ENCODE data around the gene DDR2. TPM values are rescaled to one million over a fixed set of nuclear protein-coding genes. Genes with fewer than 3 reads are reported as not detected.
"Not testable (repeated sequence)": the region's sequence is repeated elsewhere in the genome, so short reads cannot be mapped to it uniquely, and the experiment has no call there.

Gene DDR2
- total and polyA plus RNA-seq, 5 donors, result 12.8 to 82.1 (median 62.8) TPM

GRCh38 chr1:162774007-162774406 is 141.7 kb downstream of the DDR2 start:
- H3K27ac ChIP-seq (ENCODE audit: low read length), result no peak overlapping the region
- intact Hi-C loops (cut with DNase I), result no loop called here
- ATAC-seq (no peak), DNase-seq (no peak)
- H3K27me3 ChIP-seq (ENCODE audit: control insufficient read depth, insufficient read depth), result no peaks in the 10 kb centered on the region
- peaks cover 6% of the 10 kb centered on the region for H3K4me1 ChIP-seq (ENCODE audit: control insufficient read depth, insufficient read depth, low read length)
- H3K4me3 ChIP-seq (ENCODE audit: low read length), result no peak overlapping the region
- no peaks in the 10 kb centered on the region for H3K9me3 ChIP-seq (ENCODE audit: control insufficient read depth, low read length)

DNA sequence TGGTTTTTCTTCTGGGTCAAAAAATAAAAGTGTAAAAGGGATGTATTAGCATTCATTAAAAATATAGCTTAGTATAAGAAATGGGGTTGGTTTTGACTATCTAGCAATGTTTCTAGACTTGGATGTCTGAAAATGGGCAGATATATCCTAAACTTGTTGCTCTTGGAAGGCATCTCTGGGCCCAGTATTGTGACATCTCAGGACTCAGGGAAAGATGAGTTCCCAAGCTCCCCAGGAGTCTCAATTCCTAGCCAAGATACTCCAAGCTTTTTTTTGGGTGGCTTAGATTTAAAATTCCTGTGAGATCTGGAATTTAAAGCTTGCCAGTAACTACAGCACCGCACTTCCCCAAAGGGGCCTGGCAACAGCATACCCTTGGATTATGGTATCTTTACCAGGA is 146.8 kb downstream of the DDR2 start:
- Histone ChIP-seq H3K4me1 (ENCODE audit: control insufficient read depth, insufficient read depth, low read length) (peaks cover 3% of the 10 kb centered on the region), H3K27ac (ENCODE audit: low read length) (no peak overlapping the region), H3K9me3 (ENCODE audit: control insufficient read depth, low read length) (no peaks in the 10 kb centered on the region), H3K27me3 (ENCODE audit: control insufficient read depth, insufficient read depth) (no peaks in the 10 kb centered on the region), H3K4me3 (ENCODE audit: low read length) (no peak overlapping the region)
- intact Hi-C loops (cut with DNase I), result no loop called here
- DNase-seq (no peak), ATAC-seq (peak in 1 of 2 donors; percentile 45)
- 73% methylated on average over 1 of the region's 1 CpG for WGBS

DNA sequence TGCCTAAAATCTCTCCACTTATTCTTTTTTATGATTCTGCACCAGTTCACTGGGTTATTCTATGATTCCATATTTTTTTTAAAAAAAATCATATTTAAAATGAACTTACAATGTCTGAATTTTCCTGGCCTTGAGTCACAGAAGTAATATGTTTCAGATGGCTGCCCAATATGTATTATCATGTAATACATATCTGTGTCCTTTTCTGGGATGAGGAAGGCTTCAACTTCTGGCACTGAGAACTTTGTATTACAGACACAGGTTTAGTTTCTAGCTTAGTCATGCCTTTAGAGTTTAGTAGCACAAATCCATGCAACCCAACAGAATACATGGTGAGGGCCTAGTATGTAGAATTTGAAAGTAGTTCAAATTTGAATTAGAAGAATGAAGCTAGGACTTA is 150.4 kb downstream of the DDR2 start:
- intact Hi-C loops (cut with DNase I), result loop anchor here in 1 of 4 donors (10.0 kb wide), 1 partner anchor 168 kb away; no protein-coding TSS in a partner anchor
- H3K4me1 ChIP-seq (ENCODE audit: control insufficient read depth, insufficient read depth, low read length), result peaks cover 3% of the 10 kb centered on the region
- no peaks in the 10 kb centered on the region for H3K27me3 ChIP-seq (ENCODE audit: control insufficient read depth, insufficient read depth)
- H3K9me3 ChIP-seq (ENCODE audit: control insufficient read depth, low read length), result no peaks in the 10 kb centered on the region
- ATAC-seq (no peak), DNase-seq (no peak)
- no peak overlapping the region for H3K27ac ChIP-seq (ENCODE audit: low read length)
- H3K4me3 ChIP-seq (ENCODE audit: low read length), result no peak overlapping the region

GRCh38 chr1:162784926-162785325 is 152.7 kb downstream of the DDR2 start:
- intact Hi-C loops (cut with DNase I), result loop anchor here in 1 of 4 donors (10.0 kb wide), 1 partner anchor 170 kb away; no protein-coding TSS in a partner anchor
- not testable (repeated sequence) for H3K27ac ChIP-seq (ENCODE audit: low read length); H3K9me3 ChIP-seq (ENCODE audit: control insufficient read depth, low read length); DNase-seq; H3K4me3 ChIP-seq (ENCODE audit: low read length); ATAC-seq; H3K27me3 ChIP-seq (ENCODE audit: control insufficient read depth, insufficient read depth); H3K4me1 ChIP-seq (ENCODE audit: control insufficient read depth, insufficient read depth, low read length)
- WGBS, result 100% methylated on average over 1 of the region's 1 CpG

DNA sequence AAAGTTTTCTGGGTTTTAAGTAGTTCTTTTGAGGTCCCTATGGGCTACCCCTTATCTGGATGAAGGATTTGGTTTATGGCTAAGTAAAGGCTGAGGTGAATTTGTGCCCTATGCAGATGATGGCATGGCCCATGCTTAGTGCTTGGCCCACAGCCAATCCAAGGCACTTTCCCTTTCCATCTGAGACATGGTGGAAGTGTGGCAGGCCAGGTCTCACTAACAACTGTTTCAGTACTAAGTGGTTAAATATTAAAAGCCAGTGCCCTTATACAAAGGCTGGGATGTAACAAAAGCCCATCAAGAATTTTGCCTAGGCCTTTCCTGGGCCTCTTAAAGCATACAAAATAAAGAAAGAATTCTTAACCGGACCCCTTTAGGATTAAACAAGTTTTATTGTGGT is 156.5 kb downstream of the DDR2 start:
- H3K4me3 ChIP-seq (ENCODE audit: low read length); H3K27me3 ChIP-seq (ENCODE audit: control insufficient read depth, insufficient read depth); ATAC-seq; H3K27ac ChIP-seq (ENCODE audit: low read length); H3K9me3 ChIP-seq (ENCODE audit: control insufficient read depth, low read length); H3K4me1 ChIP-seq (ENCODE audit: control insufficient read depth, insufficient read depth, low read length): not testable (repeated sequence)
- peak in 2 of 3 donors; percentile 45 to 61 for DNase-seq
- 95% methylated on average over 1 of the region's 1 CpG for WGBS
- intact Hi-C loops (cut with DNase I), result loop anchor here in 1 of 4 donors (10.0 kb wide), 1 partner anchor 174 kb away; no protein-coding TSS in a partner anchor

DNA sequence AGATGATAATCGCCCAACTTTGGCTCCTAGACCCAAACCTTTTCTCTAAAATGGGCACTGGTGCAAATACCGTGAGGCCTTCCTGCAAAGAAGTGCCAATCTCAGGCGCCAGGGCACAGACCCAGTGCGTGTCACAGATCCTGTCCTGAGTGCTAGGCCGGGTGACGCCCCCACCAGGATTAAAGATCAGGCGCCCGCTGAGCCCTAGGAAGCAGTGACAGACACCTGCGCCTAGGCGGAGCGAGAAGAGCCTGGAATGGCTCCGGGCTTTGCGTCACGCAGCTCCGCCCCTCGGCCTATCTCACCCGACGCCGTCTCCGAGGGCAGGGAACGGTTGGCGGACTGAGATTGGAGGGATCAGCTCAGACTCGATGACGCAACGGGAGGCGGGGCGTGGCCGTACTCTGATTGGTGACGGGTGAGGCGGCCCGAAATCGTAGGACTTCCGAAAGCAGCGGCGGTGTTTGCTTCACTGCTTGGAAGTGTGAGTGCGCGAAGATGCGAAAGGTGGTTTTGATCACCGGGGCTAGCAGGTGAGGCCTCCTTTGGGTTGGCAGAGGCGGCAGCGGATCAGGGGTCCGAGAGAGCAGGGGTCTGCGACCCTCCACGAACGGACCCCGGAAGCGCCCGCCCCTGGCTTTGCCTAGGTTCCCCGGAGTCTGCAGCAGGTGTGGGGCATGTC is 158.2 kb downstream of the DDR2 start, which contains the start of gene HSD17B7:
TSS of gene HSD17B7 (plus strand) at position 400 of the 682 bp plus-strand sequence. CDS start at position 499, 99 bp downstream.
- intact Hi-C loops (cut with DNase I), result loop anchor here in 1 of 4 donors (10.0 kb wide), 1 partner anchor 176 kb away; no protein-coding TSS in a partner anchor
- H3K4me1 ChIP-seq (ENCODE audit: control insufficient read depth, insufficient read depth, low read length); H3K9me3 ChIP-seq (ENCODE audit: control insufficient read depth, low read length); H3K27me3 ChIP-seq (ENCODE audit: control insufficient read depth, insufficient read depth): not testable (repeated sequence)
- peak within 1 kb of the TSS; percentile 61 for H3K4me3 ChIP-seq (ENCODE audit: low read length)
- peak within 1 kb of the TSS; percentile 93 for H3K27ac ChIP-seq (ENCODE audit: low read length)
- DNase-seq, result peak; percentile 78 to 90 (median 89)
- ATAC-seq, result peak; percentile 100
- under 1% methylated on average over 33 of the region's 49 CpGs for WGBS

GRCh38 chr1:162790985-162791357 is 158.7 kb downstream of the DDR2 start:
- intact Hi-C loops (cut with DNase I), result loop anchor here in 1 of 4 donors (10.0 kb wide), 1 partner anchor 176 kb away; no protein-coding TSS in a partner anchor
- H3K27me3 ChIP-seq (ENCODE audit: control insufficient read depth, insufficient read depth); DNase-seq; H3K4me1 ChIP-seq (ENCODE audit: control insufficient read depth, insufficient read depth, low read length); H3K9me3 ChIP-seq (ENCODE audit: control insufficient read depth, low read length); H3K27ac ChIP-seq (ENCODE audit: low read length): not testable (repeated sequence)
- H3K4me3 ChIP-seq (ENCODE audit: low read length), result peak overlapping the region; percentile 51
- peak; percentile 31 to 32 for ATAC-seq
- 0% methylated on average over 7 of the region's 8 CpGs for WGBS

GRCh38 chr1:162794284-162794683 is 162.0 kb downstream of the DDR2 start:
- not testable (repeated sequence) for DNase-seq; H3K27me3 ChIP-seq (ENCODE audit: control insufficient read depth, insufficient read depth); H3K4me3 ChIP-seq (ENCODE audit: low read length); H3K27ac ChIP-seq (ENCODE audit: low read length); ATAC-seq; H3K4me1 ChIP-seq (ENCODE audit: control insufficient read depth, insufficient read depth, low read length); H3K9me3 ChIP-seq (ENCODE audit: control insufficient read depth, low read length)
- intact Hi-C loops (cut with DNase I), result loop anchor here in 1 of 4 donors (10.0 kb wide), 1 partner anchor 179 kb away; no protein-coding TSS in a partner anchor
- WGBS, result 87% methylated on average over 1 of the region's 1 CpG

DNA sequence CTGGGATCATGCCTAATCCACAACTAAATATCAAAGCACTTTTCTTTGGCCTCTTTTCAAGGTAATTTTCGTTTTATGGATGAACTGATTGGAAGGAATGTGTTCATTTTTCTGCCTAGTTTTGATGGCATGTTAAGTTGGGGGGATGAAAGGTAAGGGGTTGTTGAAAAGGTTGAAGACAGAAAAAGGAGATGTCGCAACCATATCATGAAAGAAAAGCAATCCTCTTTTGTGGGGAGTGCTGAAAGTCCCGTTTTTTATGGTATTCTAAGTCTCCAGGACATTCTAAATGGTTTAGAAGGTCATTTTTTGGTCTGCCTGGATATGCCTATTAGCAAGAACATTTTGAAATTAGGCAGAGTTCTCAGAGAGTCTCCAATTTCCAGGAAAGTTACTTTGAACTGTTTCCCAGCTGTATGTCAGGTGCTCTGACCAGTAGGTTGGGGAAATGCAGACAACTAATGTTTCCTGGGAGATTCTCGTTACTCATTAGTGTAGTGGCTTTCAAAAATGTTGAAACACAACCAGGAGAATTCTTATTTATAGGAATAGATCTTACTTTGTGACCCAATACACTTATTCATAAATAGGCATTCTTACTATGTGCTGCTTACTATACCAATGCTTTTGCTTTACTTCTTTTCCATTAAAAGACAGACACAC is 164.5 kb downstream of the DDR2 start:
- intact Hi-C loops (cut with DNase I), result loop anchor here in 1 of 4 donors (10.0 kb wide), 1 partner anchor 182 kb away; no protein-coding TSS in a partner anchor
- DNase-seq; H3K4me3 ChIP-seq (ENCODE audit: low read length); H3K4me1 ChIP-seq (ENCODE audit: control insufficient read depth, insufficient read depth, low read length); H3K9me3 ChIP-seq (ENCODE audit: control insufficient read depth, low read length); ATAC-seq; H3K27ac ChIP-seq (ENCODE audit: low read length); H3K27me3 ChIP-seq (ENCODE audit: control insufficient read depth, insufficient read depth): not testable (repeated sequence)
- WGBS, result 71% methylated on average over 4 of the region's 4 CpGs

- ATAC-seq, result peak; percentile 91 to 93
- not testable (repeated sequence) for H3K27me3 ChIP-seq (ENCODE audit: control insufficient read depth, insufficient read depth); H3K4me1 ChIP-seq (ENCODE audit: control insufficient read depth, insufficient read depth, low read length); H3K4me3 ChIP-seq (ENCODE audit: low read length); H3K27ac ChIP-seq (ENCODE audit: low read length); H3K9me3 ChIP-seq (ENCODE audit: control insufficient read depth, low read length)
- intact Hi-C loops (cut with DNase I), result loop anchor here in 1 of 4 donors (10.0 kb wide), 1 partner anchor 185 kb away; no protein-coding TSS in a partner anchor
- 51% methylated on average over 6 of the region's 6 CpGs for WGBS
- peak; percentile 59 to 79 (median 65) for DNase-seq
Observed at GRCh38 chr1:162799995-162800830, 167.9 kb downstream of the DDR2 start.
